ENCODE results near the gene CENPO. TPM values are rescaled to one million over a fixed set of nuclear protein-coding genes. Genes with fewer than 3 reads are reported as not detected.

Gene CENPO
- 18.7 and 32.6 TPM in 2 replicates for total RNA-seq

- DNase-seq (ENCODE audit: low read depth, low spot score): peak; percentile 89
Measured at GRCh38 chr2:24792874-24793760, at the start of gene CENPO, which contains the start of gene PTRHD1. TSS of gene CENPO (plus strand) at chr2:24793425. CDS start at chr2:24793920, 495 bp downstream. TSS of gene PTRHD1 (minus strand) at chr2:24793391. CDS start at chr2:24793377, 14 bp downstream.

GRCh38 chr2:24743924-24744323 lies 49.3 kb upstream of the CENPO start:
- no peak for DNase-seq (ENCODE audit: low read depth, low spot score)

- DNase-seq (ENCODE audit: low read depth, low spot score): no peak
Measured at GRCh38 chr2:24744356-24744755, 48.9 kb upstream of the CENPO start.

- DNase-seq (ENCODE audit: low read depth, low spot score): no peak
Measured at GRCh38 chr2:24745825-24746224, 47.4 kb upstream of the CENPO start.

GRCh38 chr2:24747299-24747698 lies 45.9 kb upstream of the CENPO start:
- no peak for DNase-seq (ENCODE audit: low read depth, low spot score)

GRCh38 chr2:24749069-24749691 lies 44.0 kb upstream of the CENPO start:
- DNase-seq (ENCODE audit: low read depth, low spot score): no peak

GRCh38 chr2:24754985-24755705 lies 38.1 kb upstream of the CENPO start:
- DNase-seq (ENCODE audit: low read depth, low spot score): no peak

- no peak for DNase-seq (ENCODE audit: low read depth, low spot score)
Measured at GRCh38 chr2:24756789-24757188, 36.4 kb upstream of the CENPO start.

GRCh38 chr2:24761866-24762265 lies 31.4 kb upstream of the CENPO start:
- no peak for DNase-seq (ENCODE audit: low read depth, low spot score)

GRCh38 chr2:24762518-24762917 lies 30.7 kb upstream of the CENPO start:
- DNase-seq (ENCODE audit: low read depth, low spot score): no peak

- DNase-seq (ENCODE audit: low read depth, low spot score): no peak
Measured at GRCh38 chr2:24763843-24764242, 29.4 kb upstream of the CENPO start.

- DNase-seq (ENCODE audit: low read depth, low spot score): no peak
Measured at GRCh38 chr2:24766609-24767008, 26.6 kb upstream of the CENPO start.

GRCh38 chr2:24768013-24768412 lies 25.2 kb upstream of the CENPO start:
- DNase-seq (ENCODE audit: low read depth, low spot score): no peak

GRCh38 chr2:24768601-24769000 lies 24.6 kb upstream of the CENPO start:
- no peak for DNase-seq (ENCODE audit: low read depth, low spot score)

- no peak for DNase-seq (ENCODE audit: low read depth, low spot score)
Measured at GRCh38 chr2:24771061-24771460, 22.2 kb upstream of the CENPO start.

- DNase-seq (ENCODE audit: low read depth, low spot score): no peak
Measured at GRCh38 chr2:24771764-24772586, 21.2 kb upstream of the CENPO start.

GRCh38 chr2:24774373-24774772 lies 18.9 kb upstream of the CENPO start:
- DNase-seq (ENCODE audit: low read depth, low spot score): no peak

GRCh38 chr2:24779116-24779515 lies 14.1 kb upstream of the CENPO start:
- no peak for DNase-seq (ENCODE audit: low read depth, low spot score)

- no peak for DNase-seq (ENCODE audit: low read depth, low spot score)
Measured at GRCh38 chr2:24783641-24784040, 9.6 kb upstream of the CENPO start.

GRCh38 chr2:24785671-24786321 lies 7.4 kb upstream of the CENPO start:
- DNase-seq (ENCODE audit: low read depth, low spot score): no peak

- no peak for DNase-seq (ENCODE audit: low read depth, low spot score)
Measured at GRCh38 chr2:24787532-24787931, 5.7 kb upstream of the CENPO start.
